T-helper 2 cell (primary cell): Measurements from ENCODE around the gene SELENOW.
"Not testable (repeated sequence)": the region's sequence is repeated elsewhere in the genome, so short reads cannot be mapped to it uniquely, and the experiment has no call there.

Source experiments
- DNase-seq, 5 experiments: peaks; one replicate each; pipeline versions ENCODE4 v3.0.0 to v3.0.0-alpha.2; 2012 to 2022
- total RNA-seq, 2 donors: gene quantifications; one replicate each; lab custom pipeline; 2026; lab: John Stamatoyannopoulos, UW

The SELENOW gene
- 36.2 to 59.8 reads per million in 2 donors for total RNA-seq

GRCh38 chr19:47778049-47778953 lies at the start of gene SELENOW:
SELENOW (plus strand) TSS chr19:47778703; CDS start chr19:47778786, 83 bp downstream.
- peak; percentile 56 to 86 (median 68) for DNase-seq

GRCh38 chr19:47729468-47729798 lies 49.1 kb upstream of the SELENOW start:
- DNase-seq: no peak

- peak in 2 of 5 experiments; percentile 33 to 43 for DNase-seq
Measured at GRCh38 chr19:47729799-47730520, 48.5 kb upstream of the SELENOW start.

- no peak for DNase-seq
Measured at GRCh38 chr19:47730521-47730889, 48.0 kb upstream of the SELENOW start.

GRCh38 chr19:47730910-47731309 lies 47.6 kb upstream of the SELENOW start:
- no peak for DNase-seq

GRCh38 chr19:47735131-47735530 lies 43.4 kb upstream of the SELENOW start:
- no peak for DNase-seq

- no peak for DNase-seq
Measured at GRCh38 chr19:47740866-47741519, 37.5 kb upstream of the SELENOW start.

GRCh38 chr19:47741544-47742140 lies 36.9 kb upstream of the SELENOW start:
- DNase-seq: no peak

- DNase-seq: no peak
Measured at GRCh38 chr19:47742634-47743033, 35.9 kb upstream of the SELENOW start.

GRCh38 chr19:47745010-47745901 lies 33.2 kb upstream of the SELENOW start, which contains the start of gene NOP53:
NOP53 (plus strand) TSS chr19:47745546; CDS start chr19:47745560, 14 bp downstream.
- peak; percentile 93 to 96 (median 94) for DNase-seq

GRCh38 chr19:47746129-47746528 lies 32.4 kb upstream of the SELENOW start:
- DNase-seq: not testable (repeated sequence)

- DNase-seq: peak in 1 of 5 experiments; percentile 41
Measured at GRCh38 chr19:47749326-47749725, 29.2 kb upstream of the SELENOW start.

- DNase-seq: no peak
Measured at GRCh38 chr19:47750752-47751151, 27.8 kb upstream of the SELENOW start.

- peak in 1 of 5 experiments; percentile 41 for DNase-seq
Measured at GRCh38 chr19:47752440-47753211, 25.9 kb upstream of the SELENOW start.

GRCh38 chr19:47754206-47755064 lies 24.1 kb upstream of the SELENOW start:
- DNase-seq: no peak

- no peak for DNase-seq
Measured at GRCh38 chr19:47755065-47755761, 23.3 kb upstream of the SELENOW start.

GRCh38 chr19:47755762-47756626 lies 22.5 kb upstream of the SELENOW start:
- DNase-seq: no peak

GRCh38 chr19:47756627-47756929 lies 21.9 kb upstream of the SELENOW start:
- DNase-seq: no peak
